NCI-H2196 (cell line): ENCODE results near the gene ATXN7.

Experiments
- DNase-seq: peaks from one replicate; lab custom pipeline; 2025; ENCODE audit not compliant: unreplicated experiment; lab: John Stamatoyannopoulos, UW

The ATXN7 gene, protein sequence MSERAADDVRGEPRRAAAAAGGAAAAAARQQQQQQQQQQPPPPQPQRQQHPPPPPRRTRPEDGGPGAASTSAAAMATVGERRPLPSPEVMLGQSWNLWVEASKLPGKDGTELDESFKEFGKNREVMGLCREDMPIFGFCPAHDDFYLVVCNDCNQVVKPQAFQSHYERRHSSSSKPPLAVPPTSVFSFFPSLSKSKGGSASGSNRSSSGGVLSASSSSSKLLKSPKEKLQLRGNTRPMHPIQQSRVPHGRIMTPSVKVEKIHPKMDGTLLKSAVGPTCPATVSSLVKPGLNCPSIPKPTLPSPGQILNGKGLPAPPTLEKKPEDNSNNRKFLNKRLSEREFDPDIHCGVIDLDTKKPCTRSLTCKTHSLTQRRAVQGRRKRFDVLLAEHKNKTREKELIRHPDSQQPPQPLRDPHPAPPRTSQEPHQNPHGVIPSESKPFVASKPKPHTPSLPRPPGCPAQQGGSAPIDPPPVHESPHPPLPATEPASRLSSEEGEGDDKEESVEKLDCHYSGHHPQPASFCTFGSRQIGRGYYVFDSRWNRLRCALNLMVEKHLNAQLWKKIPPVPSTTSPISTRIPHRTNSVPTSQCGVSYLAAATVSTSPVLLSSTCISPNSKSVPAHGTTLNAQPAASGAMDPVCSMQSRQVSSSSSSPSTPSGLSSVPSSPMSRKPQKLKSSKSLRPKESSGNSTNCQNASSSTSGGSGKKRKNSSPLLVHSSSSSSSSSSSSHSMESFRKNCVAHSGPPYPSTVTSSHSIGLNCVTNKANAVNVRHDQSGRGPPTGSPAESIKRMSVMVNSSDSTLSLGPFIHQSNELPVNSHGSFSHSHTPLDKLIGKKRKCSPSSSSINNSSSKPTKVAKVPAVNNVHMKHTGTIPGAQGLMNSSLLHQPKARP

GRCh38 chr3:63863150-63864007 is at the start of gene ATXN7, which contains the start of gene THOC7:
Gene ATXN7 (plus strand): TSS chr3:63863867. CDS start chr3:63912599, 48,732 bp downstream.
Gene THOC7 (minus strand): TSS chr3:63863805. CDS start chr3:63863790, 15 bp downstream.
- peak; percentile 11 for DNase-seq

DNA sequence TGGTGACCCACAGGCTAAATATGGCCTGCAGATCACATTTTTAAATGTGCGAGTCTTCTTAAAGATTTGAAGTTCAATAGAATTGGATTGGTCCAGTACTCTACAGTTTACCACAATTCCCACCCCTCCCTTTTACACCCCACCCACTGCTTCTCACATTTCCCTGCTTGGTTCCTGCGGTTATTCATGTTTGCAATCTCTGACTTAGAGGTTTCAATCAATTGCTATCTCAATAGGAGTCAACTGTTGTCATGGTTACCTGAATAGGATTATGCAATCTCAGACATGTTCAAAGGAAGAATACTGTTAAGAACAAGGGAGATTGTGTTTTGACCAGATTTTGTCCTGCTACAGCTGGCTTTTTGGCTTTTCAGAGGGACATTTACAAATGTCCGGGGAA is 49.4 kb upstream of the ATXN7 start:
- DNase-seq, result no peak

GRCh38 chr3:63817225-63817624 is 46.4 kb upstream of the ATXN7 start:
- no peak for DNase-seq

DNA sequence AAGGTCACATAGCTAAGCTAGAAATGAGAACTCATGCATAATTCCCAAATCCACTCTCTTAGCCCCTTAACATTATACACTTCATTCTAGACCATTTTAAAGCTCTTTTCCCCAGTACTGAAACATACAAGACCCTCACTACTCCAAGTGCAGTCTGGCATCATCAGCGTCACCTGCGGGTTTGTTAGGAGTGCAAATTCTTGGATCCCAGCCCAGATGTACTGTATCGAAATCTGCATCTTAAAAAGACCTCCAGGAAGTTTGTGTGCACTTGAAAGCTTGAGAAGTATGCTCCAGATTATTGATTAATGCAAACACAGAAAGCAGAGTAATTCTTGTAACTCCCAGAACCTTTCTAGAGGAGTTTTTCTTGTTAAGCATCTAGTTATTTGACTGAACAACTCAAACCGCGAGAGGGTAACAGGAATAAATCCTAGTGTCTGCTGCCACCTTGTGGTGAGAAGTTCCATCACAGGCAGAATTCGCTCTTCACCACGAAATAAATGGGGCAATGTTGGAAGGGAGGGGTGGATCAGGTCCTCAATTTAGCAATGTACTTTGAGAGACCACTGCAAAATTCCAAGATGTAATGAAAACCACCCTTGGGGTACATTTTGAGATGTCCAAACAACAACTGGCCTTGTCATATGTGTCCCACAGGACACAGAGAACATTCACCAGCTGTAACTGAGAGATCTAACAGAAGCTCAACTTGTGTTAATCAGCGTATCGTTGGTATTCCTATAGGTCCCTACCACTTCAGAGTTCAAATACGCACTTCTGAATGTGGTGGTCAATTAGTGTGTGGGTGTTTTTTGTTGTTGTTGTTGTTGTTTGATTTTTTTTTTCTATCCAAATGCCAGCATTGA is 45.2 kb upstream of the ATXN7 start:
- peak; percentile 27 for DNase-seq

- no peak for DNase-seq
These were observed 44.6 kb upstream of the ATXN7 start, which contains the start of gene C3orf49 for GRCh38 chr3:63819151-63819398. Gene C3orf49 (plus strand): TSS chr3:63819299. CDS start chr3:63819472, 173 bp downstream.

- DNase-seq, result no peak
These were observed 39.4 kb upstream of the ATXN7 start for GRCh38 chr3:63824309-63824708.

DNA sequence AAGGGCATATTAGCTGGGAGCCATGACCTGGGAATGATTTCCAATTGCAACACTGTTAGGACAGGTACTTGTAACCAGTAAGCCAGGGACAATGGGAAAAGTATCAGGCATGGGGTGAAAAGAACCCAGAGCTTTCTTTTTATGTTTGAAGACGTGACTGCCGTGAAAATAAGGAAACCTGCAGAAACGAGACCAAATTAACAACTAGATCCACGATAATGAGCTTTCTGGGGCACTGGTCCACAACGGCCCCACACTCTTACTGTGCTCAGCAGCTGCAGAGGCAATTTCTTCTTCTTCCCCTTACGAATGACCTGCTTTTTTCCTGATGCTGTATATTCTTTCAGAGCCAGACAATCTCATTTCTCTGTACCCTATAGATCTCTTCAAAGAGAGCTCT is 33.1 kb upstream of the ATXN7 start:
- DNase-seq, result no peak

DNA sequence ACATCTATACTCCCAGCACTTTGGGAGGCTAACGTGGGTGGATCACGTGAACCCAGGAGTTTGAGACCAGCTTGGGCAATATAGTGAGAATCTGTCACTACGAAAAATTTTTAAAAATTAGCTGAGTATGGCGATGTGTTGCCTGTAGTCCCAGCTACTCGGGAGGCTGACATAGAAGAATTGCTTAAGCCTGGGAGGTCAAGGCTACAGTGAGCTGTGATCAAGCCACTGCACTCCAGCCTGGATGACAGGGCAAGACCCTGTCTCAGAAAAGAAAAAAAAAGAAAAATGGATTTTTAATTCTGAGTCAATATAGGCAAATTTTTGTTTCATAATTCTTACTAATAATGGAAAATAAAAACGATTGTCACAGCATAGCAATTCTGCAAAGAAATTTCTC is 31.3 kb upstream of the ATXN7 start:
- no peak for DNase-seq

- DNase-seq, result no peak
These were observed 22.0 kb upstream of the ATXN7 start for GRCh38 chr3:63841704-63842103.

- DNase-seq, result no peak
These were observed 21.5 kb upstream of the ATXN7 start for GRCh38 chr3:63842127-63842526.

GRCh38 chr3:63845215-63845614 is 18.5 kb upstream of the ATXN7 start:
- no peak for DNase-seq

DNA sequence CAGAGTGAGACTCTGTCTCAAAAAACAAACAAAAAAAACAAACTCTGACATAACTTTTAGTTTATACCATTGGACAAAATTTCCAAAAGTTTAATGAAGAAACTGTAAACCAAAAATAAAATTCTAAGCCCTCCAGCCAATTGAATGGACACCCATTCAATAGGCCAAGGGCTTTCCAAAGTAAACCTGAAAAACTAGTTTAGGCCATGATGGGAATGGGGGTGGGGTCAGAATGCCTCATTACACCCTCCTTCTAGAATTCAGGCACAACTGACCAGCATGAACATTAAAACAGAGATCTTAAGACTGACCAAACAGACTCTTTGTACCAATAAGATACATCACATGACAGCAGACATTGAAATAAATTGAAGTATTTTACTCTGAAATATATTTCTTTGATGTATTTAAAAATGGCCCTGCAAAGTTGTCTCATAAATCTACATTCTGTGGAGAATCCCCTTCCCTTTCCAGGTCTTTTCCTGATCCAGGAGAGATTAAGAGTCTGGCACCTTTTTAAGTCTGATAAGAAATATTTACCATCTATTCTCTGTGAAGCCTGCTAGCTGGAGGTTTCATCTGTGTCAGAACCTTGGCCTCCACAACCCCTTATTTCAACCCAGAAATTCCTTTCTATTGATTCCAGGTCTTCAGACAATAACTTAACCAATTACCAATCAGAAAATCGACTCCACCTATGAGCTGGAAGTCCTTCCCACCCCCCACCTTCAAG is 15.8 kb upstream of the ATXN7 start:
- DNase-seq, result no peak

- DNase-seq, result no peak
These were observed 14.5 kb upstream of the ATXN7 start for GRCh38 chr3:63849175-63849574.

GRCh38 chr3:63851287-63851686 is 12.4 kb upstream of the ATXN7 start:
- DNase-seq, result no peak

- DNase-seq, result no peak
These were observed 10.6 kb upstream of the ATXN7 start for GRCh38 chr3:63853106-63853505.

GRCh38 chr3:63855333-63855940 is 8.2 kb upstream of the ATXN7 start:
- no peak for DNase-seq

- no peak for DNase-seq
These were observed 6.4 kb upstream of the ATXN7 start for GRCh38 chr3:63857311-63857710.

- DNase-seq, result no peak
These were observed 2.9 kb upstream of the ATXN7 start for GRCh38 chr3:63860776-63861175.

DNA sequence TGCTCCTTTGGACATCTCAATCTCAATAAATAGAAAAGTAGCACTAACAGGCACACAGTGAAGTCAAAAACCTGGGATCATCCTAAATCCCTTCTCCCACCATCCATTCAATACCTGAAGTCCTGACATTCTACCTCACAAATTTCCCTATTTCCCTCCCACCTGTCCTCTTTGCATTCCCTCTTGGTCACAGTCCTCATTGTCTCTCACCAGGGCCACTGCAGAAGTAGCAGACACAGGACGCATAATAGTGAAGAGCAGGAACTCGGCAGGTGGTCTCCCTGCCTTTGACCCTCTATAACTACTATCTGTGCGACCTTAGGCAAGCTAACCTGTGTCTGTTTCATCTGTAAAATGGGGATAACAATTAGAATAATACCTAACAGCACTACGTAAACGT is 2.4 kb upstream of the ATXN7 start:
- no peak for DNase-seq
